Hepatocyte (in vitro differentiated cells): ENCODE data around the gene PNMA6F.

Experiments used
- EZH2phosphoT487 ChIP-seq: fragments of 200-600 bp; sonication (generic); IDR thresholded peaks from one replicate; pipeline ENCODE4 v1.6.1; 2018; ENCODE audit warnings: antibody characterized with exemption, mild to moderate bottlenecking, low read depth, moderate library complexity; ENCODE audit not compliant: unreplicated experiment, severe bottlenecking
- TF ChIP-seq, protein P1 (sequence below): fragments of 200-600 bp; sonication (generic); IDR thresholded peaks from 2 replicates; pipeline ENCODE4 v1.5.1; 2016; ENCODE audit warnings: antibody characterized with exemption, mild to moderate bottlenecking; ENCODE audit not compliant: poor library complexity

DNA sequence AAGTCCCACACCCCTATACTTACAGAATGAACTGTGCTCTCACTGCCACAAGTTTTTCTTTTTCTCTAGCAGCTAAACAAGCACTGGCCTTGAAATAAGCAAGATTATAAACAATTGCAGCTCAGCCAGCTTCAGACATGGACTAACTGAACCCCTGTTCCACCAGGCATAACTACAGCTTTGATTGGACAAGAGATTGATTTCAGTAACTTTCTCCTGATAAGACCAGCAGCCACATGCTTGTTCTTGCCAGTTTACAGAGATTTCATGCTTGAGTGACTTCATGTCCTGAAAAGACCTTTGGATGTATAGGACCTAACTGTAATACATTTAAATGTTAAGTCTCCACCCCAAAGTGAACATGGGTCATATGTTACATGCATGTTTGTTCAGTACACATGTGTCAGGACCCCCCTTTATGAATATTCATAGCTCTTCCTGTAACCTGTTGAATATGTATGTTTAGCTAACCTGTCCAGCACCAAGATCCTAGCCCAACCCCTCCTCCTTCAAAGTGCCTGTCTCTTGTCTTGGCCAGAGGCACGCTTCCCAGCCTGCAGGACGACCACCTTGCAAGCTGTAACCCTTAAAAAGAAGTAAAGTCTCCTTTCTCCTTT, 40.3 kb upstream of the PNMA6F start:
- TF ChIP-seq, protein P1, sequence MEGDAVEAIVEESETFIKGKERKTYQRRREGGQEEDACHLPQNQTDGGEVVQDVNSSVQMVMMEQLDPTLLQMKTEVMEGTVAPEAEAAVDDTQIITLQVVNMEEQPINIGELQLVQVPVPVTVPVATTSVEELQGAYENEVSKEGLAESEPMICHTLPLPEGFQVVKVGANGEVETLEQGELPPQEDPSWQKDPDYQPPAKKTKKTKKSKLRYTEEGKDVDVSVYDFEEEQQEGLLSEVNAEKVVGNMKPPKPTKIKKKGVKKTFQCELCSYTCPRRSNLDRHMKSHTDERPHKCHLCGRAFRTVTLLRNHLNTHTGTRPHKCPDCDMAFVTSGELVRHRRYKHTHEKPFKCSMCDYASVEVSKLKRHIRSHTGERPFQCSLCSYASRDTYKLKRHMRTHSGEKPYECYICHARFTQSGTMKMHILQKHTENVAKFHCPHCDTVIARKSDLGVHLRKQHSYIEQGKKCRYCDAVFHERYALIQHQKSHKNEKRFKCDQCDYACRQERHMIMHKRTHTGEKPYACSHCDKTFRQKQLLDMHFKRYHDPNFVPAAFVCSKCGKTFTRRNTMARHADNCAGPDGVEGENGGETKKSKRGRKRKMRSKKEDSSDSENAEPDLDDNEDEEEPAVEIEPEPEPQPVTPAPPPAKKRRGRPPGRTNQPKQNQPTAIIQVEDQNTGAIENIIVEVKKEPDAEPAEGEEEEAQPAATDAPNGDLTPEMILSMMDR = no peak
- no peak for TF ChIP-seq EZH2phosphoT487
